ENCODE results near the gene TBCD. TPM values are rescaled to one million over a fixed set of nuclear protein-coding genes. Genes with fewer than 3 reads are reported as not detected.

The TBCD gene
- total RNA-seq, 1 donor from 2014 or later, result 59.8 TPM

GRCh38 chr17:82909322-82909904, 157.5 kb downstream of the TBCD start:
- Mint-ChIP-seq H3K36me3 (ENCODE audit: low read depth) (peaks cover 5% of the 10 kb centered on the region), H3K4me1 (ENCODE audit: low read depth) (no peaks in the 10 kb centered on the region), H3K27me3 (ENCODE audit: low read depth) (no peaks in the 10 kb centered on the region), H3K27ac (ENCODE audit: unreplicated experiment) (no peak overlapping the region), H3K9me3 (ENCODE audit: low read depth) (no peaks in the 10 kb centered on the region), H3K4me3 (ENCODE audit: unreplicated experiment) (no peak overlapping the region)
- no peak for DNase-seq (ENCODE audit: low spot score)
- TF ChIP-seq CTCF (IDR thresholded peaks at IDR 0.05), result no peak

- H3K36me3 Mint-ChIP-seq (ENCODE audit: low read depth), result peaks cover 5% of the 10 kb centered on the region
- H3K4me3 Mint-ChIP-seq (ENCODE audit: unreplicated experiment), result no peak overlapping the region
- TF ChIP-seq CTCF (IDR thresholded peaks at IDR 0.05), result no peak
- DNase-seq (ENCODE audit: low spot score), result no peak
- H3K4me1 Mint-ChIP-seq (ENCODE audit: low read depth), result no peaks in the 10 kb centered on the region
- H3K27me3 Mint-ChIP-seq (ENCODE audit: low read depth), result no peaks in the 10 kb centered on the region
- no peaks in the 10 kb centered on the region for H3K9me3 Mint-ChIP-seq (ENCODE audit: low read depth)
- H3K27ac Mint-ChIP-seq (ENCODE audit: unreplicated experiment), result no peak overlapping the region
Measured at GRCh38 chr17:82910041-82910481, 158.2 kb downstream of the TBCD start.

GRCh38 chr17:82910770-82911169, 158.9 kb downstream of the TBCD start:
- Mint-ChIP-seq H3K27ac (ENCODE audit: unreplicated experiment) (no peak overlapping the region), H3K4me3 (ENCODE audit: unreplicated experiment) (no peak overlapping the region), H3K4me1 (ENCODE audit: low read depth) (no peaks in the 10 kb centered on the region), H3K36me3 (ENCODE audit: low read depth) (peaks cover 5% of the 10 kb centered on the region), H3K27me3 (ENCODE audit: low read depth) (no peaks in the 10 kb centered on the region), H3K9me3 (ENCODE audit: low read depth) (no peaks in the 10 kb centered on the region)
- no peak for TF ChIP-seq CTCF (IDR thresholded peaks at IDR 0.05)
- no peak for DNase-seq (ENCODE audit: low spot score)

- DNase-seq (ENCODE audit: low spot score), result no peak
- H3K36me3 Mint-ChIP-seq (ENCODE audit: low read depth), result peaks cover 8% of the 10 kb centered on the region
- H3K4me1 Mint-ChIP-seq (ENCODE audit: low read depth), result no peaks in the 10 kb centered on the region
- H3K27ac Mint-ChIP-seq (ENCODE audit: unreplicated experiment), result no peak overlapping the region
- TF ChIP-seq CTCF (IDR thresholded peaks at IDR 0.05), result no peak
- no peak overlapping the region for H3K4me3 Mint-ChIP-seq (ENCODE audit: unreplicated experiment)
- H3K27me3 Mint-ChIP-seq (ENCODE audit: low read depth), result no peaks in the 10 kb centered on the region
- no peaks in the 10 kb centered on the region for H3K9me3 Mint-ChIP-seq (ENCODE audit: low read depth)
Measured at GRCh38 chr17:82911822-82912221, 160.0 kb downstream of the TBCD start.

GRCh38 chr17:82912484-82913089, 160.7 kb downstream of the TBCD start:
- Mint-ChIP-seq H3K27me3 (ENCODE audit: low read depth) (no peaks in the 10 kb centered on the region), H3K36me3 (ENCODE audit: low read depth) (peaks cover 8% of the 10 kb centered on the region), H3K4me1 (ENCODE audit: low read depth) (no peaks in the 10 kb centered on the region), H3K4me3 (ENCODE audit: unreplicated experiment) (no peak overlapping the region), H3K27ac (ENCODE audit: unreplicated experiment) (no peak overlapping the region), H3K9me3 (ENCODE audit: low read depth) (no peaks in the 10 kb centered on the region)
- no peak for DNase-seq (ENCODE audit: low spot score)
- TF ChIP-seq CTCF (IDR thresholded peaks at IDR 0.05), result no peak
